HG03575 (cell line): ENCODE results near the gene PAMR1.

ENCODE experiments used
- ATAC-seq: cut with Tn5 transposase; IDR thresholded peaks from one replicate; pipeline ENCODE4 v1.9.1; 2021; ENCODE audit not compliant: unreplicated experiment, insufficient number of reproducible peaks, low FRiP score; ENCODE audit errors: extremely low read depth

The PAMR1 gene

DNA sequence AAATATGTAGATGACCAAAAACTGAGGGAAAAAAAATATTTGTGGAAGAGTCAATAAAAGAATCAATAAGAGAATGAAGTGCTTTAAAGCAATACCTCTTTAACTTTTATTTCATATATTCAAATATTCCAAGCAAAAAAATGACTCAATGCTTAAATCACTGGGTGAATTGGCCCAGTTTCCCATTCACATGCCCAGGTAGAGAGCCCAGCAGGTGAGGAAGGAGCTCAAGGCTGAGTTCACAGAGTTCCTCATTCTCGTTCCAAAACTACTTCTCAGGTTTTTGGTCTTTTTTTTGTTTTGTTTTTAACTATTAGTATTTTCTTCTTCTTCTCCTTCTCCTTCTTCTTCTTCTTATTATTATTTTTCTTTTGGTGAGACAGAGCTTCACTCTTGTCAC, 136.3 kb downstream of the PAMR1 start:
- ATAC-seq, result no peak

DNA sequence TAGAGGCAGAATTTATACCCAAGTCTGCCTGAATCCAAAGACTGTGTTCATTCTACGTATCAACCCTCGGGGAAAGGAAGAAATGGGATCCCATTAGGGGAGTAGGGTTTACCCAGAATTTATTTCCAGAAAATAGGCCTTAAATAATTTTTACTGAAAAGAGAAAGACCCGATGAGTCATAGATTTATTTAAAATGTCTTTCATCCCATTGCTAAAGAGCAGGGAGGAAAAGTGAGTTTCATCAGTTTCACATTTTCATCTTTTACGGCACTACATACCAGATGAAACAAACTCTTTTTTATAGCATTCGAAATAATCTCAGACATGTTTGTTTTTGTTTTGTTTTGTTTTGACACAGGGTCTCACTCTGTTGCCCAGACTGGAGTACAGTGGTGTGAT, 137.4 kb downstream of the PAMR1 start:
- ATAC-seq, result no peak

DNA sequence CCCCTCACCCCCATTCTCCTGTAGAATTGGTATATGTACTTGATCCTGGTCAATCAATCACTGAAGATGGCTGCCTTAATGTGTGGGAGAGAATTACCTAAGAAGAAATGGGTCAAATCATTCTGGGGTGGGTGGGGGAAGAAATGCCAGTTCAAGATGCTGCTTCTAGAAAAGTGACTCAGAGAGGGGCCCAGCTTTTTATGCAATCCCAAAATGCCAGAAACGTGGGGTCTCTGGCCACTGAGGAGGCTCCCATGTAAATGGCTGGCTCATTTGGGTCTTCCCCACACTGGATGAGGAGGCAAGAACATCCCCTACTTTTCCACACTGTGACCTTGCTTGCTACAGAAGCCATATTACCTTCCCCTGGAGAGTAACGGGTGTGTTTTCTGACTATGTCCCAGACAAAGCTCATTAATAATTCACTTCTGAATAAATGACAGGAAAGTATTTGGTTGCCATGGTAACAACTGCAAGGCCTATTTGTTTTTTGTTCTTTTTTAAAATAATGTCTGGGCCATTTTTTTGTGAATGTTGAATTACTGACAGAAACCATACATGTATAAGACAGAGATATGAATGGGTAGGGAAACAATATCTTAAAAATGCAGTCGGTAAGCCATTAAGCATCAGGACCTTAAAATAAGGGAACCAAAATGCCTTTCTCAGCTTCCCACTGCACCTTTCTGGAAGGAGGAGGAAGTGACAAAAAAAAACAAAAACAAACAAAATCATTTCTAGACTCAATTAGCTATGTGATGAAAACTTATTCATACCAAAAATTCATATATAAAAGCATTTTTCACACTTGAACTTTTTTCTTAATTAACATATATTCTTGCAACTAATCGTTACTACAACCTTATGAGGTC, 138.1 kb downstream of the PAMR1 start:
- no peak for ATAC-seq

DNA sequence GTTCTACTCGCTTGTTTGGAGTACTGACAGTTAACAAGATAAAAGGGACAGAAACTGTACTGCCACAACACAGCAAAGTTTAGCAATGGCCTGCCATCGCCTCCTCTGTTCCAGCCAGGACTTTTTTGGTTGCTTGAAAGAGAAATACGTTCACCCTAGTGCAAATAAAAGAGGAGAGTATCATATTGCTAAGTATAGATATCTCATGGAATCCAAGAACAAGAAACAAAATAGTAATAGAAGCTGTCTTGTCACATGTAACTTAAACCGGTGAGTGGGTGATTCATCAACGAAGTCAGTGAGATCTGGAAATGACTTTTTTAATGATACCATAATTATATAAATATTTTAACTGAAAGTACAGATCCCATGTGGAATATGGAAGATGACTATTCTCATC, 141.5 kb downstream of the PAMR1 start:
- ATAC-seq, result no peak
